NB4 (cell line): ENCODE measurements around the gene ABHD1.

ENCODE experiments used
- POLR2A ChIP-seq: IDR thresholded peaks from 2 replicates; pipeline ENCODE4 v1.6.1; 2011; ENCODE audit warnings: mild to moderate bottlenecking; ENCODE audit not compliant: insufficient read length; ENCODE audit errors: extremely low read depth
- TF ChIP-seq, protein P1 (sequence below): IDR thresholded peaks from one replicate; pipeline ENCODE4 v1.5.1; 2012; ENCODE audit warnings: low read depth, low read length

DNA sequence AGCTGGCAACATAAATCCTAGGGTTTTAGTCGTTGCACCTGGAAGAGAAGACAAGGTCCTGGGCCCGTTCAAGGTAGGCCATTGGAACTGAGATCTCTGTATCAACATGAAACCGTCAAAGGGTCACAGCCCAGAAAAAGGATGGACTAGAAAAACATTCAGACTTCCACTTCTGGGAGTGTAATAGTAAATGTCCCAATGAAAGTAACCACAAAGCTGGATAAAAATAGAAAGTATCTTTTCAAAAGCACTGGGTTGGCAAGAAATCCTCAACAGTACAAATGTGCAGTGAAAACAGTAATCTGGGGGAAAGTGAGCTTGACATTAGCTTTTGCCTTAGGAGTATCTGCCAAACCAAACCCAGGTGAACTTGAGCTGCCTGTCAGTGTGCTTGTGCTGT lies 17.6 kb upstream of the ABHD1 start:
- TF ChIP-seq, protein P1, sequence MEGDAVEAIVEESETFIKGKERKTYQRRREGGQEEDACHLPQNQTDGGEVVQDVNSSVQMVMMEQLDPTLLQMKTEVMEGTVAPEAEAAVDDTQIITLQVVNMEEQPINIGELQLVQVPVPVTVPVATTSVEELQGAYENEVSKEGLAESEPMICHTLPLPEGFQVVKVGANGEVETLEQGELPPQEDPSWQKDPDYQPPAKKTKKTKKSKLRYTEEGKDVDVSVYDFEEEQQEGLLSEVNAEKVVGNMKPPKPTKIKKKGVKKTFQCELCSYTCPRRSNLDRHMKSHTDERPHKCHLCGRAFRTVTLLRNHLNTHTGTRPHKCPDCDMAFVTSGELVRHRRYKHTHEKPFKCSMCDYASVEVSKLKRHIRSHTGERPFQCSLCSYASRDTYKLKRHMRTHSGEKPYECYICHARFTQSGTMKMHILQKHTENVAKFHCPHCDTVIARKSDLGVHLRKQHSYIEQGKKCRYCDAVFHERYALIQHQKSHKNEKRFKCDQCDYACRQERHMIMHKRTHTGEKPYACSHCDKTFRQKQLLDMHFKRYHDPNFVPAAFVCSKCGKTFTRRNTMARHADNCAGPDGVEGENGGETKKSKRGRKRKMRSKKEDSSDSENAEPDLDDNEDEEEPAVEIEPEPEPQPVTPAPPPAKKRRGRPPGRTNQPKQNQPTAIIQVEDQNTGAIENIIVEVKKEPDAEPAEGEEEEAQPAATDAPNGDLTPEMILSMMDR, result no peak
- TF ChIP-seq POLR2A, result no peak
